ENCODE measurements around the gene PRRT4. TPM values are rescaled to one million over a fixed set of nuclear protein-coding genes. Genes with fewer than 3 reads are reported as not detected.

PRRT4 gene
- total and polyA plus RNA-seq, 4 donors = 0.13 to 0.14 TPM; not detected in 2

DNA sequence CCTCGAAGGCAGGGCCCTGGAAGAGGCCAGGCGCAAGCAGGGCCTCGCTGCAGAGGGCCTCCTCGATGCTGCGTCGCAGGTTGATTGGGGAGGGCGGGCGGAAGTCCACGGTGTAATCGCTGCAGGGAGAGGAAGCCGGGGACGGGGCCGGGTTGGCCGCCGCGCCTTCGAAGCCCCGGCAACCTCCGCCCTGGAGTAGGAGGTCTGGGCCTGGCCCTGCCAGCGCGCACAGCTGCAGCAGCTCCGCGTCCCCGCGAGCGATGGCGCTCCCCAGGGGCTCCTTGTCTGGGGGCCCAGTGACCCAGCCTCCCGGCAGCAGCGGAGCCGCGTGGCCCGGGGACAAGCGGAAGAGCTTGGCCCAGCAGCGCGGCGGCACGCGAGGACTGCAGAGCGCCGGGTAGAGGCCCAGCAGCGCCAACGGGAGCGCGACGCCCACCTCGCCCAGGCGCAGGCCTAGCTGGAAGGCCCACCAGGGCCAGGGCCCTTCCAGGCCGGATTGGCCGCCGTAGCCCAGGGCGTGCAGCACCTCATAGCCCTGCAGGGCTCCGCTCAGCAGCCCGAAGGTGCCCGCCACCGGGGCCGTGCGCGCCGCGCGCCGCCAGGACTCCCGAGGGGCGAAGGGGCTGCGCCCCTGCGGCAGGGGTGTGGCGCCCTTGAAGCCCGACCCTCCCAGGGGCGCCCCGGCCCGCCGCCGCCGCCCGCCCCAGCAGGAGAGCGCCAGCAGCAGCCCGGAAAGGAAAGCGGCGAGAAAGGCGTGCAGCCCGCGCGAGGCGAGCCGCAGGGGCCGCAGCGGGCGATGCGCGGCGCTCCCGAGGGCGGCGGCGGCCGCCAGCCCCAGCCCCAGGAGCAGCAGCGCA, 10.0 kb downstream of the PRRT4 start:
- Histone ChIP-seq H3K4me1 (ENCODE audit: control insufficient read depth in 4 of 4, insufficient read depth in 4 of 4, low read length in 3 of 4) (peaks cover 4 to 14% (median 9%) of the 10 kb centered on the region in 4 donors), H3K4me3 (ENCODE audit: low read depth in 1 of 3, low read length in 3 of 3) (peak overlapping the region in 1 of 3 donors; percentile 35), H3K9ac (ENCODE audit: low read depth in 1 of 2, low read length in 2 of 2) (no peak overlapping the region), H3K27ac (ENCODE audit: low read depth in 1 of 2, low read length in 2 of 2) (no peak overlapping the region), H3K9me3 (ENCODE audit: control insufficient read depth in 4 of 4, low read length in 3 of 4) (no peaks in the 10 kb centered on the region), H3K36me3 (ENCODE audit: control insufficient read depth in 4 of 4, insufficient read depth in 3 of 4, low read depth in 1 of 4, low read length in 3 of 4) (no peaks in the 10 kb centered on the region), H3K27me3 (ENCODE audit: control insufficient read depth in 4 of 4, insufficient read depth in 4 of 4, low read length in 3 of 4) (peaks cover 0 to 9% (median 0%) of the 10 kb centered on the region in 4 donors)
- no peak for DNase-seq (ENCODE audit: low spot score)
- WGBS = 12% methylated on average over 97 of the region's 97 CpGs
- TF ChIP-seq HNF4G (IDR thresholded peaks at IDR 0.05) (no peak), GABPA (IDR thresholded peaks at IDR 0.05 in 1 of 2, conservative IDR thresholded peaks at IDR 0.05 in 1 of 2) (no peak)

GRCh38 chr7:128350708-128351295, 10.7 kb downstream of the PRRT4 start:
- Histone ChIP-seq H3K36me3 (ENCODE audit: control insufficient read depth in 4 of 4, insufficient read depth in 3 of 4, low read depth in 1 of 4, low read length in 3 of 4) (no peaks in the 10 kb centered on the region), H3K27ac (ENCODE audit: low read depth in 1 of 2, low read length in 2 of 2) (no peak overlapping the region), H3K4me3 (ENCODE audit: low read depth in 1 of 3, low read length in 3 of 3) (no peak overlapping the region), H3K27me3 (ENCODE audit: control insufficient read depth in 4 of 4, insufficient read depth in 4 of 4, low read length in 3 of 4) (peaks cover 0 to 9% (median 0%) of the 10 kb centered on the region in 4 donors), H3K9ac (ENCODE audit: low read depth in 1 of 2, low read length in 2 of 2) (no peak overlapping the region), H3K4me1 (ENCODE audit: control insufficient read depth in 4 of 4, insufficient read depth in 4 of 4, low read length in 3 of 4) (peaks cover 4 to 14% (median 9%) of the 10 kb centered on the region in 4 donors), H3K9me3 (ENCODE audit: control insufficient read depth in 4 of 4, low read length in 3 of 4) (no peaks in the 10 kb centered on the region)
- no peak for DNase-seq (ENCODE audit: low spot score)
- 59% methylated on average over 35 of the region's 35 CpGs for WGBS
- TF ChIP-seq, protein P1, sequence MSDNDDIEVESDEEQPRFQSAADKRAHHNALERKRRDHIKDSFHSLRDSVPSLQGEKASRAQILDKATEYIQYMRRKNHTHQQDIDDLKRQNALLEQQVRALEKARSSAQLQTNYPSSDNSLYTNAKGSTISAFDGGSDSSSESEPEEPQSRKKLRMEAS (IDR thresholded peaks at IDR 0.05) = no peak
- TF ChIP-seq SP1 (IDR thresholded peaks at IDR 0.05) = no peak
- no peak for TF ChIP-seq YY1 (IDR thresholded peaks at IDR 0.05)
- TF ChIP-seq TAF1 (conservative IDR thresholded peaks at IDR 0.05) = no peak
- no peak for TF ChIP-seq HNF4G (IDR thresholded peaks at IDR 0.05)
- TF ChIP-seq GABPA (IDR thresholded peaks at IDR 0.05 in 1 of 2, conservative IDR thresholded peaks at IDR 0.05 in 1 of 2) = no peak
- no peak for TF ChIP-seq FOXA2 (IDR thresholded peaks at IDR 0.05)
- TF ChIP-seq JUND (IDR thresholded peaks at IDR 0.05) = no peak
- no peak for TF ChIP-seq NR2F2 (IDR thresholded peaks at IDR 0.05)
- TF ChIP-seq, protein P2, sequence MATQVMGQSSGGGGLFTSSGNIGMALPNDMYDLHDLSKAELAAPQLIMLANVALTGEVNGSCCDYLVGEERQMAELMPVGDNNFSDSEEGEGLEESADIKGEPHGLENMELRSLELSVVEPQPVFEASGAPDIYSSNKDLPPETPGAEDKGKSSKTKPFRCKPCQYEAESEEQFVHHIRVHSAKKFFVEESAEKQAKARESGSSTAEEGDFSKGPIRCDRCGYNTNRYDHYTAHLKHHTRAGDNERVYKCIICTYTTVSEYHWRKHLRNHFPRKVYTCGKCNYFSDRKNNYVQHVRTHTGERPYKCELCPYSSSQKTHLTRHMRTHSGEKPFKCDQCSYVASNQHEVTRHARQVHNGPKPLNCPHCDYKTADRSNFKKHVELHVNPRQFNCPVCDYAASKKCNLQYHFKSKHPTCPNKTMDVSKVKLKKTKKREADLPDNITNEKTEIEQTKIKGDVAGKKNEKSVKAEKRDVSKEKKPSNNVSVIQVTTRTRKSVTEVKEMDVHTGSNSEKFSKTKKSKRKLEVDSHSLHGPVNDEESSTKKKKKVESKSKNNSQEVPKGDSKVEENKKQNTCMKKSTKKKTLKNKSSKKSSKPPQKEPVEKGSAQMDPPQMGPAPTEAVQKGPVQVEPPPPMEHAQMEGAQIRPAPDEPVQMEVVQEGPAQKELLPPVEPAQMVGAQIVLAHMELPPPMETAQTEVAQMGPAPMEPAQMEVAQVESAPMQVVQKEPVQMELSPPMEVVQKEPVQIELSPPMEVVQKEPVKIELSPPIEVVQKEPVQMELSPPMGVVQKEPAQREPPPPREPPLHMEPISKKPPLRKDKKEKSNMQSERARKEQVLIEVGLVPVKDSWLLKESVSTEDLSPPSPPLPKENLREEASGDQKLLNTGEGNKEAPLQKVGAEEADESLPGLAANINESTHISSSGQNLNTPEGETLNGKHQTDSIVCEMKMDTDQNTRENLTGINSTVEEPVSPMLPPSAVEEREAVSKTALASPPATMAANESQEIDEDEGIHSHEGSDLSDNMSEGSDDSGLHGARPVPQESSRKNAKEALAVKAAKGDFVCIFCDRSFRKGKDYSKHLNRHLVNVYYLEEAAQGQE (IDR thresholded peaks at IDR 0.05) = no peak
- TF ChIP-seq ATF3 (IDR thresholded peaks at IDR 0.05) = no peak
- TF ChIP-seq RXRA (IDR thresholded peaks at IDR 0.05) = no peak

GRCh38 chr7:128349466-128349825, 12.0 kb downstream of the PRRT4 start:
- Histone ChIP-seq H3K27ac (ENCODE audit: low read depth in 1 of 2, low read length in 2 of 2) (no peak overlapping the region), H3K9ac (ENCODE audit: low read depth in 1 of 2, low read length in 2 of 2) (no peak overlapping the region), H3K4me3 (ENCODE audit: low read depth in 1 of 3, low read length in 3 of 3) (no peak overlapping the region), H3K27me3 (ENCODE audit: control insufficient read depth in 4 of 4, insufficient read depth in 4 of 4, low read length in 3 of 4) (peaks cover 0 to 9% (median 0%) of the 10 kb centered on the region in 4 donors), H3K4me1 (ENCODE audit: control insufficient read depth in 4 of 4, insufficient read depth in 4 of 4, low read length in 3 of 4) (peaks cover 4 to 14% (median 9%) of the 10 kb centered on the region in 4 donors), H3K9me3 (ENCODE audit: control insufficient read depth in 4 of 4, low read length in 3 of 4) (no peaks in the 10 kb centered on the region), H3K36me3 (ENCODE audit: control insufficient read depth in 4 of 4, insufficient read depth in 3 of 4, low read depth in 1 of 4, low read length in 3 of 4) (no peaks in the 10 kb centered on the region)
- 42% methylated on average over 4 of the region's 4 CpGs for WGBS
- DNase-seq (ENCODE audit: low spot score) = no peak
- TF ChIP-seq ATF3 (IDR thresholded peaks at IDR 0.05) = no peak

All from liver (tissue), 9 donors.